ENCODE results near the gene RSU1. TPM values are rescaled to one million over a fixed set of nuclear protein-coding genes. Genes with fewer than 3 reads are reported as not detected.

Gene RSU1
- 68.0 and 84.1 TPM in 2 replicates for total RNA-seq

DNA sequence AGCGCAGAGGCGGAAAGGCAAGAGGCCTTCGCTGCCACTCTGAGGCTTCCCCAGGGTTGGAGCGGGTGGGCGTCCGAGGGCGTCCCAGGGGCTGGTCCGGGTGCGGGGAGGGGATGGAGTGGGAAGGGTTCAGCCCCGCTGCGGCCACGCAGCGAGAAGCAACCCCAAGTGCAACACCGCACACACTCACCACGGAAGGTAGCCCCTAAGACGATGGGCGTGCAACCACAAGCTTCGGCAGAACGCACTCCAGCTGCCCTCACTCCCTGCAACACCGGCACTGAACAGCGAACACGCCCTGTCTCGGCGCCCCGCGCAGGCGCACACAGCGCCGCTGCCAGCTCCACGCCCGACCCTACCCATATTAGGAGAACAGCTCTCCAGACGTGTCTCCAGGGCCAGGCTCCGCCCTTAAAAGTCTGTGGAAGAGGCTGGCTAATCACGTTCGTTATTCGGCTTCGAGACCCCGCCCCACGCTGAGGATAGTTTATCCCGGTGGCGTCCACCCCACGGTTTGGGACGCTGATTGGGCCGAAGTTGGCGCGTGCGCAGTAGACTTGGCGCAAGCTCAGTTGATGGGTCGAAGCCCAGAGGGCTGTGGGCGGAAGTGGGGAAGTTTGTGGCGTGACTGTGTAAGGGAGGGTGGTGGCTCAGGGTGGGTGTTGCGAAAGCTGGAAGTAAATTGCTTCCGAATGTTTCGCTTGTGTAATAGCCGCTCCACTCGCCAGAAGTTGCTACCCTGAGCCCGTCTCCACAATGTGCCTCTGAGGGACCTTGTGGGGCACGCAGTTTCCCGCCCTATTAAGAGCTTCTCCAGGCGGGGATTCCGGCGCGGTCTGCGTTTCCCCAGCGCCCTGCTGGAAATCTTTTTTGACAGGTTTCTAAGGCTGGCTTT is at the start of gene RSU1:
TSS of gene RSU1 (minus strand) at position 300 of the 895 bp plus-strand sequence. CDS start 343 bp downstream, outside the sequence.

Small RNA genes lying within 50 kb of the gene (small RNA-seq; reads per million reads assigned to genes)
- not detected for gene RF02271

Data from subcutaneous preadipocyte (primary cell).